Measurements from ENCODE around the gene GAS2L1. TPM values are rescaled to one million over a fixed set of nuclear protein-coding genes. Genes with fewer than 3 reads are reported as not detected.

Gene GAS2L1
- polyA plus RNA-seq, 4 donors = 3.9 to 49.0 (median 29.0) TPM

Other genes starting within 250 kb of the GAS2L1 start
- 1 to 10 TPM in 1 of 4 donors, not detected in 3; 1.4 TPM for gene C22orf31, start 244.8 kb upstream of the GAS2L1 start, polyA plus RNA-seq
- gene KREMEN1, start 233.6 kb upstream of the GAS2L1 start, polyA plus RNA-seq = 10 to 100 TPM in 2 of 4 donors, 1 to 10 TPM in 2; 1.1 to 24.6 (median 7.0) TPM
- 100 to 1,000 TPM in 1 of 4 donors, 1 to 10 TPM in 2, not detected in 1; 2.7 to 131 (median 4.7) TPM for gene EMID1, start 100.8 kb upstream of the GAS2L1 start, polyA plus RNA-seq
- gene RHBDD3, start 38.7 kb upstream of the GAS2L1 start, polyA plus RNA-seq = 10 to 100 TPM; 13.6 to 43.1 (median 18.3) TPM
- gene EWSR1, start 38.4 kb upstream of the GAS2L1 start, polyA plus RNA-seq = 100 to 1,000 TPM; 145 to 245 (median 186) TPM
- gene RASL10A, start 9.0 kb downstream of the GAS2L1 start, polyA plus RNA-seq = 1 to 10 TPM in 3 of 4 donors, under 1 TPM in 1; 0.74 to 4.1 (median 3.8) TPM
- 10 to 100 TPM; 51.6 to 61.6 (median 57.6) TPM for gene AP1B1, start 81.9 kb downstream of the GAS2L1 start, polyA plus RNA-seq
- under 1 TPM in 2 of 4 donors, not detected in 2; 0.04 to 0.43 TPM for gene RFPL1, start 131.9 kb downstream of the GAS2L1 start, polyA plus RNA-seq
- gene NEFH, start 173.6 kb downstream of the GAS2L1 start, polyA plus RNA-seq = 1 to 10 TPM in 2 of 4 donors, not detected in 2; 1.9 to 4.7 TPM
- 10 to 100 TPM; 20.3 to 27.3 (median 22.5) TPM for gene THOC5, start 247.1 kb downstream of the GAS2L1 start, polyA plus RNA-seq